Activated B cell treated with CpG ODN at 0.5 μM for 24 hours (primary cell): Measurements from ENCODE around the gene GPR137C. TPM values are rescaled to one million over a fixed set of nuclear protein-coding genes. Genes with fewer than 3 reads are reported as not detected.

Source experiments
- ATAC-seq: fragments of 200-7000 bp; cut with Tn5 transposase; one replicate; pipeline ENCODE4 v1.10.0; 2021; ENCODE audit warnings: low read depth, mild to moderate bottlenecking, moderate library complexity
- CTCF ChIA-PET: fragments of 350-600 bp; sonication (Branson Sonifier 250); formaldehyde crosslinking; loops from one replicate; lab custom pipeline; 2021; ENCODE audit warnings: antibody characterized with exemption; lab: Charles Lee
- POLR2A ChIA-PET: fragments of 350-600 bp; sonication (Branson Sonifier 250); formaldehyde crosslinking; loops from one replicate; lab custom pipeline; 2021; ENCODE audit warnings: antibody characterized with exemption; lab: Charles Lee
- DNase-seq: peaks from one replicate; pipeline ENCODE4 v3.0.0; 2022
- H3K27ac Mint-ChIP-seq: one replicate; pipeline ENCODE4 v1.8.0; 2020; ENCODE audit warnings: mixed read lengths
- H3K27me3 Mint-ChIP-seq: one replicate; pipeline ENCODE4 v1.8.0; 2021; ENCODE audit warnings: mixed read lengths
- H3K36me3 Mint-ChIP-seq: one replicate; pipeline ENCODE4 v1.8.0; 2021; ENCODE audit warnings: low read depth, mixed read lengths
- H3K4me1 Mint-ChIP-seq: one replicate; pipeline ENCODE4 v1.8.0; 2021; ENCODE audit warnings: mixed read lengths
- H3K4me3 Mint-ChIP-seq: one replicate; pipeline ENCODE4 v1.8.0; 2020; ENCODE audit warnings: mild to moderate bottlenecking, mixed read lengths
- H3K9me3 Mint-ChIP-seq: one replicate; pipeline ENCODE4 v1.8.0; 2020; ENCODE audit warnings: mixed read lengths
- CTCF ChIP-seq: fragments of 200-600 bp; IDR thresholded peaks from one replicate; pipeline ENCODE4 v1.8.0; 2022; ENCODE audit warnings: antibody characterized with exemption, mild to moderate bottlenecking
- intact Hi-C: fragments of 100-400 bp; cut with micrococcal nuclease; formaldehyde crosslinking; loops from one replicate; pipeline ENCODE4 v1.15.1; 2024
- total RNA-seq: library from RNA; stranded (reverse); gene quantifications from 2 replicates; pipeline ENCODE4 v1.2.3, GENCODE V29; 2022

Gene GPR137C
- total RNA-seq, 1 donor from 2014 or later, result 0.16 TPM

- CTCF ChIA-PET, result no interaction called here
- Mint-ChIP-seq H3K4me3 (no peak overlapping the region), H3K9me3 (no peaks in the 10 kb centered on the region), H3K27me3 (no peaks in the 10 kb centered on the region), H3K27ac (no peak overlapping the region), H3K4me1 (peaks cover 6% of the 10 kb centered on the region), H3K36me3 (peaks cover 3% of the 10 kb centered on the region)
- TF ChIP-seq CTCF, result no peak
- POLR2A ChIA-PET, result no interaction called here
- ATAC-seq (no peak), DNase-seq (no peak)
- intact Hi-C loops, result no loop called here
Observed at GRCh38 chr14:52545584-52546317, 6.9 kb upstream of the GPR137C start.

GRCh38 chr14:52546318-52546670, 6.3 kb upstream of the GPR137C start:
- no peak for DNase-seq
- peaks cover 3% of the 10 kb centered on the region for H3K36me3 Mint-ChIP-seq
- H3K4me3 Mint-ChIP-seq, result no peak overlapping the region
- H3K4me1 Mint-ChIP-seq, result peaks cover 9% of the 10 kb centered on the region
- H3K27me3 Mint-ChIP-seq, result no peaks in the 10 kb centered on the region
- intact Hi-C loops, result no loop called here
- no peak for ATAC-seq
- no peak for TF ChIP-seq CTCF
- H3K27ac Mint-ChIP-seq, result no peak overlapping the region
- CTCF ChIA-PET, result no interaction called here
- no peaks in the 10 kb centered on the region for H3K9me3 Mint-ChIP-seq
- POLR2A ChIA-PET, result no interaction called here

GRCh38 chr14:52547027-52547426, 5.6 kb upstream of the GPR137C start:
- no peak for TF ChIP-seq CTCF
- ChIA-PET CTCF (no interaction called here), POLR2A (no interaction called here)
- Mint-ChIP-seq H3K27me3 (no peaks in the 10 kb centered on the region), H3K4me1 (peaks cover 15% of the 10 kb centered on the region), H3K36me3 (peaks cover 3% of the 10 kb centered on the region), H3K4me3 (no peak overlapping the region), H3K27ac (no peak overlapping the region), H3K9me3 (no peaks in the 10 kb centered on the region)
- DNase-seq (no peak), ATAC-seq (no peak)
- intact Hi-C loops, result no loop called here

DNA sequence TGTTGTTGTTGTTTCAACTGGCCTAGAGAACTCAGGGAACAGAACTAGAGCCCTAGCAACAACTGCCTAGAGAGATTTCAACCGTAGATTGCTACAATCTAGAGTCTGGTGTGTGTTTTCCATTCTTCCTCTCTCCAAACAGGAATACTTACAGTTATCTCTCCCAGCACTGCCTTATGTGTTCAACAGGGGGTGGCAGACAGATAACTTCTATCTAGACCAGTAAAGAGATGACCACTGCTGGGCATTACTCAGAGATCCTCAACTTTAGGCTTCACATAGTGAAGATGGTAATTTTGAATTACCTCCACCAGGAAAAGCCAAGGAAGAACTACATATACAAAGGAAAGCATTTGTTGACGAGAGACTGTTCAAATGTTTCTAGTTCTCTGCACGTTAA, 5.1 kb upstream of the GPR137C start:
- DNase-seq, result no peak
- no peak for ATAC-seq
- no peak for TF ChIP-seq CTCF
- peaks cover 3% of the 10 kb centered on the region for H3K36me3 Mint-ChIP-seq
- ChIA-PET CTCF (no interaction called here), POLR2A (no interaction called here)
- H3K4me3 Mint-ChIP-seq, result no peak overlapping the region
- H3K27me3 Mint-ChIP-seq, result no peaks in the 10 kb centered on the region
- H3K4me1 Mint-ChIP-seq, result peaks cover 15% of the 10 kb centered on the region
- intact Hi-C loops, result no loop called here
- H3K9me3 Mint-ChIP-seq, result no peaks in the 10 kb centered on the region
- no peak overlapping the region for H3K27ac Mint-ChIP-seq

- H3K4me1 Mint-ChIP-seq, result peaks cover 20% of the 10 kb centered on the region
- TF ChIP-seq CTCF, result no peak
- POLR2A ChIA-PET, result no interaction called here
- H3K27ac Mint-ChIP-seq, result no peak overlapping the region
- intact Hi-C loops, result loop anchor here (5.0 to 10.0 kb wide), 7 partner anchors 238 to 1934 kb away; partner anchors contain the start of genes GMFB, PTGER2 and TMX1
- CTCF ChIA-PET, result no interaction called here
- no peaks in the 10 kb centered on the region for H3K36me3 Mint-ChIP-seq
- H3K27me3 Mint-ChIP-seq, result peaks cover 2% of the 10 kb centered on the region
- no peak overlapping the region for H3K4me3 Mint-ChIP-seq
- H3K9me3 Mint-ChIP-seq, result no peaks in the 10 kb centered on the region
- no peak for DNase-seq
- no peak for ATAC-seq
Observed at GRCh38 chr14:52550661-52551060, 2.0 kb upstream of the GPR137C start.
